Right atrium auricular region (tissue), 2 donors: ENCODE data around the gene TMEM183A. TPM values are rescaled to one million over a fixed set of nuclear protein-coding genes. Genes with fewer than 3 reads are reported as not detected.

Experiments used
- DNase-seq: peaks from one replicate; pipeline ENCODE4 v3.0.0-alpha.2; 2019; ENCODE audit warnings: low spot score
- H3K27ac ChIP-seq, 2 donors: fragments of 200-600 bp; sonication (generic); 1 replicate in 1 of 2; 2 replicates in 1 of 2; pipeline ENCODE4 v1.5.1; 2016 to 2019
- H3K27me3 ChIP-seq, 2 donors: fragments of 200-600 bp; sonication (generic); one replicate each; pipeline versions ENCODE4 v1.5.1 to v1.6.0; 2017 to 2019
- H3K36me3 ChIP-seq: fragments of 200-600 bp; sonication (generic); one replicate; pipeline ENCODE4 v1.5.1; 2016
- H3K4me1 ChIP-seq, 2 donors: fragments of 200-600 bp; sonication (generic); one replicate each; pipeline versions ENCODE4 v1.5.1 to v1.6.0; 2017 to 2019
- H3K4me3 ChIP-seq, 2 donors: fragments of 200-600 bp; sonication (generic); 1 replicate in 1 of 2; 2 replicates in 1 of 2; pipeline ENCODE4 v1.5.1; 2017 to 2019; ENCODE audit warnings: mild to moderate bottlenecking in 1 of 2, moderate library complexity in 1 of 2
- H3K9me3 ChIP-seq, 2 donors: fragments of 200-600 bp; sonication (generic); one replicate each; pipeline ENCODE4 v1.5.1; 2019
- total RNA-seq, 2 donors: library from RNA; depleted of rRNA; stranded (reverse); fragments of >200 nt; gene quantifications; one replicate each; pipeline ENCODE4 v1.1.0, GENCODE V29; 2016
- TF ChIP-seq, protein P1 (sequence below), 2 donors: fragments of 200-600 bp; sonication (generic); IDR thresholded peaks; one replicate each; pipeline ENCODE4 v1.5.1; 2019; ENCODE audit warnings: antibody characterized with exemption in 2 of 2

TMEM183A gene
- total RNA-seq, 2 donors from 2014 or later, result 29.6 to 39.1 TPM

DNA sequence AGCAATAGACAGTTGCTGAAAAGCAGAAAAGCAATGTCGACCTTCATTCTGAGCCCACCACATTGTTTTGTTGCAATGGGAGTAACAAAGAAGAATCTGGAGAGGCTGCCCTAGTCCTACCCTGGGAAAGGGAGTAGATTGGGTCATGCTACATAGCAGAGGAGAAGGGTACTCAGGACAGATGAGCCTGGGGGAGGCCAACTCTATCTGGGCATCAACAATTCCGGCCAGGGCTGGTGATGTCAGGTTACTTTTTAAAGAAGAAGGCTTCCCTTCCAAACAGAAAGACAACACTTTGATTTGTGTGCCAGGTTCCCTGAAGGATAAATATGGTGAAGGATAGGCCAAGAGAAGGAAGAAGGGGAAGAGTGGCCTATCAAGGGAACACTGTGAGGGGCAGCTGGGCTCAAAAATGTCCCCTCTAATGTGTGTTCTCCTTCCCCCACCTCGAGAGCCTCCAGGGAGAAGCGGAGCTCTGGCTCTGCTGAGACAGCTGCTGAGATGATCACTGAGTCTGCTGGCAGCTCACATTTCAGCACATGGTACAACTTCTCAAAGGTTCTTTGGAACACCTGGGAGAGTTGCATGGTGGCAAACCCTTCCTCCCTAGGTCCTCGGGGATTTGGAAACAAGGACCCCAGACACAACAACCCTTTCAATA lies 45.8 kb upstream of the TMEM183A start:
- Histone ChIP-seq H3K9me3 (no peaks in the 10 kb centered on the region), H3K4me3 (no peak overlapping the region), H3K4me1 (peaks cover 0 to 46% of the 10 kb centered on the region in 2 donors), H3K27me3 (no peaks in the 10 kb centered on the region), H3K36me3 (peaks cover 29% of the 10 kb centered on the region), H3K27ac (no peak overlapping the region)
- TF ChIP-seq, protein P1, sequence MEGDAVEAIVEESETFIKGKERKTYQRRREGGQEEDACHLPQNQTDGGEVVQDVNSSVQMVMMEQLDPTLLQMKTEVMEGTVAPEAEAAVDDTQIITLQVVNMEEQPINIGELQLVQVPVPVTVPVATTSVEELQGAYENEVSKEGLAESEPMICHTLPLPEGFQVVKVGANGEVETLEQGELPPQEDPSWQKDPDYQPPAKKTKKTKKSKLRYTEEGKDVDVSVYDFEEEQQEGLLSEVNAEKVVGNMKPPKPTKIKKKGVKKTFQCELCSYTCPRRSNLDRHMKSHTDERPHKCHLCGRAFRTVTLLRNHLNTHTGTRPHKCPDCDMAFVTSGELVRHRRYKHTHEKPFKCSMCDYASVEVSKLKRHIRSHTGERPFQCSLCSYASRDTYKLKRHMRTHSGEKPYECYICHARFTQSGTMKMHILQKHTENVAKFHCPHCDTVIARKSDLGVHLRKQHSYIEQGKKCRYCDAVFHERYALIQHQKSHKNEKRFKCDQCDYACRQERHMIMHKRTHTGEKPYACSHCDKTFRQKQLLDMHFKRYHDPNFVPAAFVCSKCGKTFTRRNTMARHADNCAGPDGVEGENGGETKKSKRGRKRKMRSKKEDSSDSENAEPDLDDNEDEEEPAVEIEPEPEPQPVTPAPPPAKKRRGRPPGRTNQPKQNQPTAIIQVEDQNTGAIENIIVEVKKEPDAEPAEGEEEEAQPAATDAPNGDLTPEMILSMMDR (IDR thresholded peaks at IDR 0.05), result no peak
- no peak for DNase-seq

DNA sequence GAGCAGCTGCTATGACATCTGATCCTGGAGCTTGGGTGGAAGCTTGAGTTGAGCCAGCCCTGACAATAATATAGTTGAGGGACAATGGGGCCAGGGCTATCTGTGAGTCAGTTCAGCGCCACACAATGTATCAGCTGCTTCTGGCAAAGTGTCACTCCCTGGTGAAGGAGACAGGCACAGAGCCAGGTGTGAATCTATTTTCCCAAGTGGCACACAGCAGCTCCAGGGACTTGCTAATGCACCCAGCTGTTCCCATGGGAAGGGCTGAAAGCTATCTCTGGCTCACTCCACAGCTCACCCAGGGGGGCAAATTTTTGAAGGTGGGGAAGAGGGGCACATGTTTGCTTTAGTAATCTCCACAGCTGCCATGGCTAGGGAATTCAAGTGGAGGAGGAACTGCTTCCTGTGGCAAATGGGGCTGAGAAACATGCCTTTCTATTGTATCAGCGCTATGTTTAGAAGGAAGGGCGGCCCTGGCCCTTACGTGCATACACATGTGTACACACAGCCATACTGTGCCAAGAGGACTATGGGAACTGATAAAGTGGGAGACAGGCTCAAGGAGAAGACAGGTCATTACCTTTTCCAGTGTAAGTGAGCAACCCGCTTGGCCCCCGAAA lies 42.3 kb upstream of the TMEM183A start:
- TF ChIP-seq, protein P1 (IDR thresholded peaks at IDR 0.05), result no peak
- H3K27me3 ChIP-seq, result no peaks in the 10 kb centered on the region
- H3K4me3 ChIP-seq, result no peak overlapping the region
- peaks cover 0 to 47% of the 10 kb centered on the region in 2 donors for H3K4me1 ChIP-seq
- DNase-seq, result no peak
- H3K9me3 ChIP-seq, result no peaks in the 10 kb centered on the region
- peaks cover 29% of the 10 kb centered on the region for H3K36me3 ChIP-seq
- H3K27ac ChIP-seq, result peak overlapping the region; percentile 97 to 98

DNA sequence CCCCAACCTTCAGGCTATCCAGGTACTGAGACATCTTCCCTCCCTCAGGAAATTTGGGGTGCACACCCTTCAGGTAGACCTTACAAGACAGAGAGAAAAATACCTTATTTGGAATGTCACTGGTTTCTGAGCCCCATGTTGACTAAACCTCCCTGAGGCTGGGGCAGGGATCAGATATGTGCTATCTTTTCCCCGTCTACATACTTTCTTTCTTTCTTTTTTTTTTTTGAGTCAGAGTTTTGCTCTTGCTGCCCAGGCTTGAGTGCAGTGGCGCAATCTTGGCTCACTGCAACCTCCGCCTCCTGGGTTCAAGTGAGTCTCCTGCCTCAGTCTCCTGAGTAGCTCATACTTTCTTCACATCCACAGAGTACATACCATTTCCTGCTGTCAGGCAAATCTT lies 41.8 kb upstream of the TMEM183A start:
- peaks cover 29% of the 10 kb centered on the region for H3K36me3 ChIP-seq
- H3K4me1 ChIP-seq, result peaks cover 0 to 47% of the 10 kb centered on the region in 2 donors
- H3K9me3 ChIP-seq, result no peaks in the 10 kb centered on the region
- peak overlapping the region; percentile 97 to 98 for H3K27ac ChIP-seq
- DNase-seq, result no peak
- no peak overlapping the region for H3K4me3 ChIP-seq
- no peaks in the 10 kb centered on the region for H3K27me3 ChIP-seq
- TF ChIP-seq, protein P1 (IDR thresholded peaks at IDR 0.05), result no peak

DNA sequence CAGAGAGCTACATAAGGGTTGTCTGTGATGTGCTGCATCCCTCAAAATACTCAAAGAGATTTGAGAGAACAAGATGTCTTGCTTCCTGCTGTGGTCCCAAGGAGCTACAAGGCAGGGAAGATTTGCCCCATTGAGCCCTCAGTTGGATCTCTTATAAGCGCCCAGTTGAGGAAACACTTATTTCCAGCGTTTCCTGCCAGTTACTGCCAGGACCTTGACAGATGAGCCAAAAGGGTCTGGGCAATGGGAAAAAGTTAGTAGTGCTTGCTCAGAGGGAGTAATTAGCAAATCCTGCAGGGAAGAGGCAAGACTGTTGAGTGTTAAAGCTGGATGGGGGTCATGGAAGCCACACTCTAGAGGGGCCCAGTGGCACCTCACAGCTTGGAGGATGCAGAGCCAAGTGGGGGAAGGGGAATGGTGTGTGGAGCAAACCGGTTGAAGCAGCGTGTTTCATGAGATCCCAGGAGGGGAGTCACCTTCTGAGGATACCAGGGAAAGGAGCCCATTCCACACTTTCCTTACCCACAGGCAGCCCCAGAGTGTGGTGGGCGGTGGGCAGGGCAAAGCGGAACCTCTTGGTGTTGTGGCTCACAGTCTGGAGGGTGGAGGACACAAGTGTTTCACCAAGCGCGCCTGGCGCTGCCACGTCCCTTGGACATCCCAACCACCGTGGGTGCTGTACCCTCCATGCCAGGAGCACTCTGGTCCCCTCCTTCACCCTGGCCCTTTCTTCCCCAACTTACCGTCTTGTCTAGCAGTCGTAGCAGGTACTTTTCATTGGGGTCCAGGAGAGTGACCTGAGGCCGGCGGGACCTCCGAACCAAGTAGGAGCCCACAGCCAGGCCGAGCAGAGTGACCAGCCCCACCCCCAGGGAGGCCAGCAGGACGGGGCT lies 40.9 kb upstream of the TMEM183A start:
- DNase-seq, result no peak
- Histone ChIP-seq H3K27ac (peak overlapping the region; percentile 97 to 98), H3K4me1 (peaks cover 0 to 47% of the 10 kb centered on the region in 2 donors)

DNA sequence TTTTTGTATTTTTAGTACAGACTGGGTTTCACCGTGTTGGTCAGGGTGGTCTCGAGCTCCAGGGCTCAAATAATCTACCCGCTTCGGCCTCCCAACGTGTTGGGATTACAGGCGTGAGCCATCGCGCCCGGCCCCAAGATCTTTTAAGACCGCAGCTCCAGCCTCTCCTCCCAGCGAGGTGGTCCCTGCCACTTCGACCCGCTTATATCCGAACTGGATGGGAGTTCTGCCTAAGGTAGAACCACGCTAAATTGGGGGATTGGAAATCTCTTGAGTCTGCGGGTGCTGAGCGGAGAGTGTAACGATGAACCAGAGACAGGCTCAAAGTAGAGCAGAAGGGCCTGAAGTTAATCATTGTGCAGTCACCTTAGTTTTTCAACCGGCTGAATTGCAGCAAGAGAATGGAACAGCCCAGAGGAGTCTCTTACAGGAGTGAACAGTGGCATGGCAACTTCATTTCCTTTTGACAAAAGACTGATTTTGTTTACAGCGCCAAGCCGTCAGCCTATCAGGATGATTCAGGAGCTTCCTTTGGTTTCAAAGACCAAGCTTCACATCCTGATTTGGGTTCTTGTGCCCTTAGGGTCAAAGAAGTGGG lies 39.4 kb upstream of the TMEM183A start:
- DNase-seq, result no peak
- TF ChIP-seq, protein P1 (IDR thresholded peaks at IDR 0.05), result no peak
- peak overlapping the region; percentile 97 to 98 for H3K27ac ChIP-seq
- peaks cover 15% of the 10 kb centered on the region for H3K36me3 ChIP-seq
- no peaks in the 10 kb centered on the region for H3K9me3 ChIP-seq
- H3K27me3 ChIP-seq, result no peaks in the 10 kb centered on the region
- H3K4me1 ChIP-seq, result peaks cover 0 to 47% of the 10 kb centered on the region in 2 donors
- peak overlapping the region; percentile 93 to 94 for H3K4me3 ChIP-seq

More for the DNA sequence above, 40.9 kb upstream of the TMEM183A start:
- no peaks in the 10 kb centered on the region for H3K27me3 ChIP-seq
- TF ChIP-seq, protein P1 (IDR thresholded peaks at IDR 0.05), result no peak
- peaks cover 29% of the 10 kb centered on the region for H3K36me3 ChIP-seq
- H3K4me3 ChIP-seq, result peak overlapping the region; percentile 93 to 94
- H3K9me3 ChIP-seq, result no peaks in the 10 kb centered on the region
